ENCODE data around the gene GLYATL1. TPM values are rescaled to one million over a fixed set of nuclear protein-coding genes. Genes with fewer than 3 reads are reported as not detected.
A peak's percentile ranks its signal among the peaks of the same experiment; 100 is the strongest.

Gene GLYATL1
- total RNA-seq, 2 experiments from 2014 or later: not detected

DNA sequence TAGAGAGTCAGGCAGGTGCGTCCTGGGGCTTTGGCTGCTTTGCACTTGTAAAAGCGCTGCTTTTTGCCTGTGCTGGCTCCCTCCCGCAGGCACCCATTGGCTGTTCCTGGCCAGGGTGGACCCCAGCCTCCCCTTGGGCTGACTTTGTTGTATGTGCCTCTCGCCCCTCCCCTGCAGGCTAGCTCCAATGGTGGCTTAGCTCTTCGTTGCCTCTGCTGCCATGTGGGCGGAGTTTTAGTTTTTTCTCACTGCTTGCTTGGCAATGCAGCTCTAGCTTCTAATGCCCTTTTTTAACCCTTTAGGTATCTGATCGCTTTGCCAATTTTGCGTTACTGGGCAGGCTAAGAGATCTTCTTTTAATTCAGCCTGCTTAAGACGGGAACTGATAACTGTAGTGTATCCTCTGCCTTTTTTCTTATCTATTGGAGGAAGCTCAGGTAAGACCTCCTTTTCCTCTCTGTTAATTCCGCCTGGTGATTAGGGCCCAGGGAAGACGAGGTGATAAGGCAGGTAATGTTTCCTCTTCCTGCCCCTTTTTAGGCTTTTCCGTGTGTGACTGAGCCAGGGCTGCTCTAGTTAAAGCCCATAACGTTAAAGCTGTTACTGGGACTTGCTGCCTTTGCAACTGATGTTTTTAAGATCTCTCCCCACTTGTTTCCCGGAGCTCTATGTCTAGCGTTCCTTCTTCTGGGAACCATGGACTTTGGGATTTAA is 11.7 kb upstream of the GLYATL1 start:
- Mint-ChIP-seq H3K27ac (peak overlapping the region; percentile 47), H3K4me3 (peak overlapping the region; percentile 62), H3K36me3 (ENCODE audit: low read depth) (no peaks in the 10 kb centered on the region), H3K4me1 (ENCODE audit: low read depth) (peaks cover 28% of the 10 kb centered on the region), H3K27me3 (no peaks in the 10 kb centered on the region), H3K9me3 (no peaks in the 10 kb centered on the region)
- POLR2A ChIA-PET: no interaction called here
- CTCF ChIA-PET: no interaction called here
- intact Hi-C loops (cut with DNase I, micrococcal nuclease): loop anchor here in 1 of 2 experiments (10.0 kb wide), 1 partner anchor 273 kb away; no protein-coding TSS in a partner anchor
- H3K27me3 ChIP-seq (ENCODE audit: control insufficient read depth in 1 of 2, insufficient read depth in 2 of 2, low read length in 2 of 2): peaks cover 0 to 4% of the 10 kb centered on the region in 2 experiments
- no peaks in the 10 kb centered on the region for H3K36me3 ChIP-seq (ENCODE audit: insufficient read depth, low read length)
- H3K9me3 ChIP-seq (ENCODE audit: control insufficient read depth in 1 of 2, insufficient read depth in 1 of 2, low read length in 2 of 2): no peaks in the 10 kb centered on the region
- TF ChIP-seq, protein P1, sequence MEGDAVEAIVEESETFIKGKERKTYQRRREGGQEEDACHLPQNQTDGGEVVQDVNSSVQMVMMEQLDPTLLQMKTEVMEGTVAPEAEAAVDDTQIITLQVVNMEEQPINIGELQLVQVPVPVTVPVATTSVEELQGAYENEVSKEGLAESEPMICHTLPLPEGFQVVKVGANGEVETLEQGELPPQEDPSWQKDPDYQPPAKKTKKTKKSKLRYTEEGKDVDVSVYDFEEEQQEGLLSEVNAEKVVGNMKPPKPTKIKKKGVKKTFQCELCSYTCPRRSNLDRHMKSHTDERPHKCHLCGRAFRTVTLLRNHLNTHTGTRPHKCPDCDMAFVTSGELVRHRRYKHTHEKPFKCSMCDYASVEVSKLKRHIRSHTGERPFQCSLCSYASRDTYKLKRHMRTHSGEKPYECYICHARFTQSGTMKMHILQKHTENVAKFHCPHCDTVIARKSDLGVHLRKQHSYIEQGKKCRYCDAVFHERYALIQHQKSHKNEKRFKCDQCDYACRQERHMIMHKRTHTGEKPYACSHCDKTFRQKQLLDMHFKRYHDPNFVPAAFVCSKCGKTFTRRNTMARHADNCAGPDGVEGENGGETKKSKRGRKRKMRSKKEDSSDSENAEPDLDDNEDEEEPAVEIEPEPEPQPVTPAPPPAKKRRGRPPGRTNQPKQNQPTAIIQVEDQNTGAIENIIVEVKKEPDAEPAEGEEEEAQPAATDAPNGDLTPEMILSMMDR (IDR thresholded peaks at IDR 0.05): no peak
- peaks cover 10% of the 10 kb centered on the region for H3K4me1 ChIP-seq (ENCODE audit: insufficient read depth, low read length)
- ATAC-seq (ENCODE audit: poor library complexity) (peak; percentile 91), DNase-seq (peak in 7 of 14 experiments; percentile 5 to 60 (median 18))
- H3K4me3 ChIP-seq (ENCODE audit: low read length): peak overlapping the region; percentile 34
- H3K27ac ChIP-seq (ENCODE audit: low read depth in 1 of 2, low read length in 2 of 2): no peak overlapping the region

DNA sequence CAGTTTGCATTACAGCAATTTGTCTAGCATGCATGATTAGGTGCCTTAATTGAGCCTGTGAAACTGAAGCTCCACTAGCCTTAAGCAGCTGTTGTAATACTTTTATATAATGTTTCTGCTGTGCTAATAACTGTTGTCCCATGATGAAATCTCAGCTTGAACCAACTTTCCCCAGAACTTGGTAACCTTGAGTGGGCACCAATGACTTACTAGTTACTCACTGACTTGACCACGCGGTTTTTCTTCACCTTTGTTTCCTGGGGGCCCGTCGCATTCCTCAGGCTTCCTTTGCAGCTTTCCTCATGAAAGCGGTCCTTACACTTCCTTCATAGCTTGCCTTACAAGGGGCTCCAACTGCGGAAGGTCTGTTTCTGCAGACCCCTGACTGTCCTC is 11.2 kb upstream of the GLYATL1 start:
- ChIA-PET CTCF (no interaction called here), POLR2A (no interaction called here)
- H3K9me3 ChIP-seq (ENCODE audit: control insufficient read depth in 1 of 2, insufficient read depth in 1 of 2, low read length in 2 of 2): no peaks in the 10 kb centered on the region
- peaks cover 0 to 4% of the 10 kb centered on the region in 2 experiments for H3K27me3 ChIP-seq (ENCODE audit: control insufficient read depth in 1 of 2, insufficient read depth in 2 of 2, low read length in 2 of 2)
- H3K27ac ChIP-seq (ENCODE audit: low read depth in 1 of 2, low read length in 2 of 2): no peak overlapping the region
- H3K4me1 ChIP-seq (ENCODE audit: insufficient read depth, low read length): peaks cover 10% of the 10 kb centered on the region
- Mint-ChIP-seq H3K27me3 (no peaks in the 10 kb centered on the region), H3K36me3 (ENCODE audit: low read depth) (no peaks in the 10 kb centered on the region), H3K4me3 (peak overlapping the region; percentile 62), H3K4me1 (ENCODE audit: low read depth) (peaks cover 22% of the 10 kb centered on the region), H3K9me3 (no peaks in the 10 kb centered on the region), H3K27ac (peak overlapping the region; percentile 47)
- DNase-seq (no peak), ATAC-seq (ENCODE audit: poor library complexity) (no peak)
- TF ChIP-seq, protein P1 (IDR thresholded peaks at IDR 0.05): no peak
- no peaks in the 10 kb centered on the region for H3K36me3 ChIP-seq (ENCODE audit: insufficient read depth, low read length)
- peak overlapping the region; percentile 34 for H3K4me3 ChIP-seq (ENCODE audit: low read length)
- intact Hi-C loops (cut with DNase I, micrococcal nuclease): loop anchor here in 1 of 2 experiments (10.0 kb wide), 1 partner anchor 273 kb away; no protein-coding TSS in a partner anchor

DNA sequence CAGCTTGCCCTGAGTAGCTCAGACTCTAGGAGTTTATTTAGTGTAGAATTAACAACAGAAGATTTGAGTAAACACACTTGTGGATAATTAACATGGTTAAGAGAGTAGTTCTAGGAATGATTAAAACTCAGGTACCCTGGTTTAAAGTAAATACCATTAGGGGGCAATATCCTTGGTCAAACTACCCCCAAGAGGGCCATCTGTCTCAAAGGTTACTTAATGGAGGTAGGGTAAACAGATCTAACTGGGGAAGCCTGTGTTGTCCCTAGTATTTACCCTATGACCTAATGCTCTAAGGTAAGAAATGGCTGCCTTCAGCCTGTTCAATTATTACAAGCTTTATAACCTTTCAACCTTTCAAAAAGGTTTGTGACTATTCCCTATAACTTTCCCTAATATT is 10.6 kb upstream of the GLYATL1 start:
- Mint-ChIP-seq H3K9me3 (no peaks in the 10 kb centered on the region), H3K4me3 (no peak overlapping the region), H3K4me1 (ENCODE audit: low read depth) (peaks cover 17% of the 10 kb centered on the region), H3K36me3 (ENCODE audit: low read depth) (no peaks in the 10 kb centered on the region), H3K27me3 (no peaks in the 10 kb centered on the region), H3K27ac (no peak overlapping the region)
- ChIA-PET POLR2A (no interaction called here), CTCF (no interaction called here)
- peaks cover 5% of the 10 kb centered on the region for H3K4me1 ChIP-seq (ENCODE audit: insufficient read depth, low read length)
- DNase-seq (no peak), ATAC-seq (ENCODE audit: poor library complexity) (no peak)
- H3K27ac ChIP-seq (ENCODE audit: low read depth in 1 of 2, low read length in 2 of 2): no peak overlapping the region
- no peaks in the 10 kb centered on the region for H3K9me3 ChIP-seq (ENCODE audit: control insufficient read depth in 1 of 2, insufficient read depth in 1 of 2, low read length in 2 of 2)
- H3K4me3 ChIP-seq (ENCODE audit: low read length): no peak overlapping the region
- intact Hi-C loops (cut with DNase I, micrococcal nuclease): loop anchor here in 1 of 2 experiments (10.0 kb wide), 1 partner anchor 274 kb away; no protein-coding TSS in a partner anchor
- H3K36me3 ChIP-seq (ENCODE audit: insufficient read depth, low read length): no peaks in the 10 kb centered on the region
- TF ChIP-seq, protein P1 (IDR thresholded peaks at IDR 0.05): no peak
- H3K27me3 ChIP-seq (ENCODE audit: control insufficient read depth in 1 of 2, insufficient read depth in 2 of 2, low read length in 2 of 2): peaks cover 0 to 4% of the 10 kb centered on the region in 2 experiments

Measured in CD4-positive, alpha-beta T cell (primary cell).